ENCODE measurements around the gene DNAAF2. TPM values are rescaled to one million over a fixed set of nuclear protein-coding genes. Genes with fewer than 3 reads are reported as not detected.

DNAAF2 gene
- total RNA-seq, 1 donor from 2014 or later, result 6.8 TPM

DNA sequence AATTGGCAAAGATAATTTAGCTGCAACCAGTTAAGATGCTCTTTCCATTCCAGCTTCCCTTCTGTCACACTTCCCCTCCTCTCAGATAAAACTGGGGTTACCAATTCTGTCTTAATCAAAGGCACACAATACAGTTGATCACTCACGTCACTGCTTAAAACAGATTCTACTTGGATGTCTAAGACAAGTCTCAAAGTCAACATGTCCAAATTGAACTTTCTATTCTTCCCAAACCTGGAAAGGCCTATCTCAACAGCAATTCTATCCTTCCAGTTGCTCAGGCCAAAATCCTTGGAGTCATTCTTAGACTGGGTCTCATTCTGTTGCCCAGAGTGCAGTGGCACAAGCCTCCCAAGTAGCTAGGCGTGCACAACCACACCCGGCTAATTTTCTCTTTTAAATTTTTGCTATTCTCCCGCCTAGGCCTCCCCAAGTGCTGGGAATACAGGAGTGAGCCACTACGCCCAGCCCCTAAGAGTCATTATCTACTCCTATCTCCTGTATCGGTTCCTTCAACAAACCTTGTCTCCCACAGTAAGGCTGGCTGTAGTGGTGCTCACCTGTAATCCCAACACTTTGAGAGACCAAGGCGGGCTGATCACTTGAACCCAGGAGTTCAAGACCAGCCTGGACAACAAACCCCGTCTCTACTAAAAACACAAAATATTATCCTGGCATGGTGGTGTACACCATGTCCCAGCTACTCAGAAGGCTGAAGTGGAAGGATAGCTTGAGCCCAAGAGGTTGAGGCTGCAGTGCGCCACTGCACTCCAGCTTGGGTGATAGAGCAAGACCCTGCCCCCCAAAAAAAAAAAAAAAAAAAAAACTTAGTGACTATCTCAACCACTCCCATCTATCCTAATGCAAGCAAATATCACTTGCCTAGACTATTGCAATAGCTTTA, 53.6 kb downstream of the DNAAF2 start:
- Histone ChIP-seq H3K27ac (no peak overlapping the region), H3K27me3 (ENCODE audit: low read depth) (no peaks in the 10 kb centered on the region), H3K4me1 (peaks cover 35% of the 10 kb centered on the region), H3K4me3 (no peak overlapping the region), H3K36me3 (peaks cover 43% of the 10 kb centered on the region), H3K9me3 (no peaks in the 10 kb centered on the region)
- ATAC-seq, result no peak
- no peak for TF ChIP-seq CTCF (IDR thresholded peaks at IDR 0.05)
- intact Hi-C loops (cut with DNase I), result no loop called here
- DNase-seq, result no peak

DNA sequence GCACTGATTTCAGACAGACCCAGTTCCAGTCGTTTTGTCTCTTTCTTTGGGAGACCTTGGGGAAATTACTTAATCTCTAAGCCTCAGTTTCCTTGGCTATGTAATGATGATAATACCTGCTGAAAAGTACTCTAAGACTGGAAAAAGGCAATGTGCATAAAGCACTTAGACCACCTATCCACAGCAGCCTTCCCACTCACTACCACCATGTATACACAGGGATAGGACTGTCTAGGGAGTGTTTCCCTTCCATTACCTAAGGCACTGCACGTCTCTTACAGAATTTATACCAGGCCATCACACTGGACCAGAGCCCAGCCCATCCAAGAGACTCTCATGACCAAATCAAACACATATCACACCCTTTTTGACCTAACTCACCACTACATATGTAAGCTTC, 55.2 kb downstream of the DNAAF2 start:
- DNase-seq (no peak), ATAC-seq (no peak)
- Histone ChIP-seq H3K4me3 (no peak overlapping the region), H3K4me1 (peaks cover 30% of the 10 kb centered on the region), H3K27ac (no peak overlapping the region), H3K27me3 (ENCODE audit: low read depth) (no peaks in the 10 kb centered on the region), H3K36me3 (peaks cover 51% of the 10 kb centered on the region), H3K9me3 (no peaks in the 10 kb centered on the region)
- TF ChIP-seq CTCF (IDR thresholded peaks at IDR 0.05), result no peak
- intact Hi-C loops (cut with DNase I), result no loop called here

DNA sequence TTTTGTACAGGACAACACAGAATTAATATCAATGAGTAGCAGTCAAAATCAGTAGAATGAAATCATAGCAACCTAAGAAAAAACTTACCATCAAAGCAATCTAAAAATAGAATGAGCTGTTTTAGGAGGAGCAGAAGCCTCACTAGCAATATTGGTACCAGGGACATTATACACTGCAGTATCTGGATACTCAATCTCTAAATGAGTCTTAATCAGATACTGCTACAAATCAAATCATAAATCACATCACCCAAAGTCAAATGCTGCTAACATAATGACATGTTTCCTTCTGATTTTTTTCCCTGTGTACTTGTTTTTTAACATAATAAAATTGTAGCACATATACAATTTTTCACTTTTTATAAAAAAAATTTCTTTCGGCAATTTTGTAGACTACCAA, 56.9 kb downstream of the DNAAF2 start:
- no peaks in the 10 kb centered on the region for H3K9me3 ChIP-seq
- no peaks in the 10 kb centered on the region for H3K27me3 ChIP-seq (ENCODE audit: low read depth)
- no peak for TF ChIP-seq CTCF (IDR thresholded peaks at IDR 0.05)
- H3K4me1 ChIP-seq, result peaks cover 13% of the 10 kb centered on the region
- H3K36me3 ChIP-seq, result peaks cover 37% of the 10 kb centered on the region
- intact Hi-C loops (cut with DNase I), result no loop called here
- no peak overlapping the region for H3K27ac ChIP-seq
- ATAC-seq (no peak), DNase-seq (no peak)
- no peak overlapping the region for H3K4me3 ChIP-seq

Other genes with a start within 250 kb of the DNAAF2 start
- 1,209 TPM for gene RPS29, start 48.9 kb downstream of the DNAAF2 start, total RNA-seq
- gene LRR1, start 36.3 kb downstream of the DNAAF2 start, total RNA-seq, result 9.0 TPM
- 153 TPM for gene RPL36AL, start 14.6 kb downstream of the DNAAF2 start, total RNA-seq
- 24.1 TPM for gene MGAT2, start 14.4 kb downstream of the DNAAF2 start, total RNA-seq
- 1.2 TPM for gene POLE2, start 53.0 kb upstream of the DNAAF2 start, total RNA-seq
- 7.4 TPM for gene KLHDC1, start 57.9 kb upstream of the DNAAF2 start, total RNA-seq
- gene KLHDC2, start 132.9 kb upstream of the DNAAF2 start, total RNA-seq, result 42.4 TPM
- 66.1 TPM for gene NEMF, start 217.5 kb upstream of the DNAAF2 start, total RNA-seq